Renal cortical epithelial cell (primary cell): Measurements from ENCODE around the gene GLI2. TPM values are rescaled to one million over a fixed set of nuclear protein-coding genes. Genes with fewer than 3 reads are reported as not detected.

Source experiments
- DNase-seq: peaks from one replicate; pipeline ENCODE4 v3.0.0-alpha.2; 2011; ENCODE audit warnings: low read depth
- total RNA-seq: library from RNA; depleted of rRNA; stranded (reverse); fragments of >200 nt; gene quantifications from 2 replicates; pipeline ENCODE4 v1.2.3, GENCODE V29; 2014

Gene GLI2
- total RNA-seq = under 0.01 and 0.45 TPM in 2 replicates

GRCh38 chr2:120735746-120736170 is at the start of gene GLI2:
Gene GLI2 (plus strand): TSS chr2:120735868. CDS start chr2:120797321, 61,453 bp downstream.
- peak; percentile 63 for DNase-seq

DNA sequence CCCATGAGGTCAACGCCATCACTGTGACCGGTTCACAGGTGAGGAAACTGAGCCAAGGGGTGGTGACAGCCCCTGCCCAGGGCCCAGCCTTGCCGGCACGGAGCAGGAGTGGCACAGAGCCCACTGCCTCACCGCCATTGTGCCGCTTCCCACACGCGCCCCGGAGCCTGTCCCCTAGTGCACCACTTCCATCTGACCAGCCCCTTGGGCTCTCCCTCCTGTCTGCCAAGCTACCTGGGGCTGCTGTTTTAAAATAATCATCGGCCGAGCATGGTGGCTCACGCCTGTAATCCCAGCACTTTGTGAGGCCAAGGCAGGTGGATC is 49.7 kb upstream of the GLI2 start:
- no peak for DNase-seq

GRCh38 chr2:120686511-120687168 is 49.0 kb upstream of the GLI2 start:
- no peak for DNase-seq

GRCh38 chr2:120687210-120687609 is 48.5 kb upstream of the GLI2 start:
- no peak for DNase-seq

DNA sequence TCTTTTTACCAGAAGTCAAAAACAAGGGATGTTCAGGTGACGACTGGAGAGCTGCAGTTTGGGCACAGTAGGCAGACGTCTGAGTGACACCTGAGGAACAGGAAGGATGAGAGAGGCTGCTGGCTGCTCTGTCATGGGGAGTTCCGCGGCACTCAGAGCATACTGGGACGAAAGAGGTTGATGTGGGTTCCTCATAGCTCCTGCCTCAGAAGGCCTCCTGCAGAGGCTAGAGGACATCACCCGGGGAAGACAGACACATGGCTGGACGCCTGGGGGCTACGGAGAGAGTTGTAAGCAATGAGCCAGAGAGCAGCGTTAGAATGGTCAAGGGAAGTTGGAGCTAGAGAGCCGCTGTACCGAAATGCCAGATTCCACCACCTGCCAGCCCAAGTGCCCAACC is 45.1 kb upstream of the GLI2 start:
- DNase-seq = no peak

DNA sequence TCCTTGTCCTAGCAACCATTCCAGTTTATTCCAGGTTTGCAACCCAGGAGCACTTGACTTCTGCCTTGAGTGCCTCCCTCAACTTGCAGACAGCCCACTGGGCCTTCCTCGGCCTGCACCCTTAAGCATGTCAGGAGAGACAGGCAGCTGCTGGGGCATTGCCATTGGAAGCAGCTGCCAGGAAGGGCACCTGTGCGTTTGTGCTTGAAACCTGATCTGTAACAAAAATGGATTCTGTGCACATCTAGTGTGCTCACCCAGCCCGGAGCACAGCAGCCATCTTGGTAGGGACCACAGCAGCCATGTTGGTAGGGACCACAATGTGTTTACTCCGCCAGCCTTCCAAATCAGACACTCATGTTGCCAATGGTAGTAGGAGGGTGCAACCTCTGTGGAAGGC is 44.3 kb upstream of the GLI2 start:
- no peak for DNase-seq

DNA sequence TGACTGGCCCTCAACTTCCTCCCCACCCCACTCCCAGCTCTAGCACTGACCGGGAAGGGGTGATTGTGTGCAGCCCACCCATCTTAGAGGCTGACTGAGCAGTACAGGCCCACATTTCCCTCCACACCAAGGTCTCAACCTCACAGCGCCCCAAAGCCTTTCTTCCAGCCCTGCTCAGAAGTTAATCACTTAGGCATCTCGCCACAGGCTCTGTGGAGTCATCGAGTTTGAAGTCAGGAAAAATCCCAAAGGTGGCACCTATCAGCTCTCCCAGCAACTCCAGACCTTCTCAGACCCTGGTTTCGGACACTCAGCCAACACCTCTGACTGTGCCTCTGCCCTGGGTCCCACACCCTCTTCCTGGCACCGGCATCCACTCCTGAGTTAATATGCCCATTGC is 43.0 kb upstream of the GLI2 start:
- DNase-seq = no peak

DNA sequence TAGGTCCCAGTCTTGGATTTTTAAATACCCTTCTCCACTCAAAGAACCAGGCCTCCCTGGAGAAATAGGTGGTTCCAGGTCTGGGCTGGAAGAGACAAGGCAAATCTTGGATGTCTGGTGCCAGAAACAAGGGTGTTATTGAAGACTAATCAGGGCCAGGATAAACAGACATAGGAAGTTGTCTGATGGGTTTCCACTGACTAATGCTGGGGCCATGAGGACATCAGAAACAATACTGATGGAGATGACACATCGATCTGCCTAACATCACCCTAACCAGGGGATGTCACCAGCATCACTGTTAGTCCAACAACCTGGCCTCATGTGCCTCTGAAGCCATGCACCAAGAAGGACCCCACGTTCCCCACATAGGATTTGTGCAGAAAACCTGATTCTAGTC is 42.5 kb upstream of the GLI2 start:
- DNase-seq = no peak

DNA sequence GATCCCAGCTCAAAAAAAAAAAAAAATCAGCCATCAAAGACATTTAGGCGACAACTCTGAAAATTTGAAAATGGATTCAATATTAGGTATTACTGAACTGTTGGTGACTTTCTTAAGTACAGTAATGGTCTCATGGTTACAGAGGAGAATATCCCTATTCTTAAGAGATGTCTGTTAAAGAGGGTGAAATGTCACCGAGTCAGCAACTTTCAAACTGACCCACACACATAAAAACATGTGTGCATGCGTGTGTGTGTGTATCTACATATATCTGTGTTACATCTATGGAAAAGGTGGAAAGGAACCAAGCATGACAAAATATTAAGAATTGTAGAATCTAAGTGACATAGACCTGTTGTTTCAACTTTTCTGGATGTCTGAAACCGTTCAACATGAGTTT is 41.6 kb upstream of the GLI2 start:
- no peak for DNase-seq

GRCh38 chr2:120697471-120697870 is 38.2 kb upstream of the GLI2 start:
- peak; percentile 10 for DNase-seq

GRCh38 chr2:120699292-120699691 is 36.4 kb upstream of the GLI2 start:
- no peak for DNase-seq

GRCh38 chr2:120700659-120701058 is 35.0 kb upstream of the GLI2 start:
- no peak for DNase-seq

GRCh38 chr2:120701096-120701495 is 34.6 kb upstream of the GLI2 start:
- DNase-seq = no peak

DNA sequence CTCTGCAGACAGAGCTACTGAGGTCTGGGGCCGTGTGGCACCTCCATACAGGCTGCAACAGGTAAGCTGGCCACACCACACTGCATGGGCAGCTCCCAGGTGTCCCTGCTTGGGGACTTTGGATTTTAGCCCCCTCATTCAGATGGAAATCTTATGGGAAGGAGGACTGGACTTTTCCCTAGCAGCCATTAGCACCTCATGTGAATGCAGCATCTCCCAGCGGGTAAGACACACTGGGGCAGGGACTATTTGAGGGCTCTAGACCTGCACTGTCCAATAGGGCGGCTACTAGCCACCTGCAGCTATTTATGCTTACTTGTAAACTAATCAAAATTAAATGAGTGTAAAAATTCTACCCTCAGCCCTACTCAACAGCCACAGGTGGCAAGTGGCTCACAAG is 34.2 kb upstream of the GLI2 start:
- DNase-seq = no peak

- no peak for DNase-seq
These were observed 33.6 kb upstream of the GLI2 start for GRCh38 chr2:120702061-120702460.

GRCh38 chr2:120702801-120703200 is 32.9 kb upstream of the GLI2 start:
- DNase-seq = no peak

GRCh38 chr2:120703330-120703994 is 32.2 kb upstream of the GLI2 start:
- peak; percentile 5 for DNase-seq

DNA sequence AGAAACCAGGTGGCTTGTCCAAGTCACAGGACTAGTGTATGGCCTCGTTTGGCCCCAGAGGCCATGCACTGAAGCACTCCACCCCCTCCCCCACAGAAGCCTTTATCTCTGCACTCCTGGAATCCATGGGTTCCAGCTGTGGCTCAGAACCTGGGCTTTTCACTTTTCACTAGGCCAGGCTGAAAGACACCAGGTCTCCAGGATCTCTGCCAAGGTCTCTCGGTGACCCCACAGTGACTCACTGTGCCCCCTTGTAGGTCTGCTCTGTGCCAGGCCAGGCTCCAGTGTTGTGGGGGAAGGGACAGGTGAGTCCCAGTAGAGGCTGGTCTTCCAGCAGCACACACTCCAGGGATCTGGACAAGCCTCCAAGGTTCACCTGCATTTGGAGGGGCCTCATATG is 31.0 kb upstream of the GLI2 start:
- DNase-seq = no peak

DNA sequence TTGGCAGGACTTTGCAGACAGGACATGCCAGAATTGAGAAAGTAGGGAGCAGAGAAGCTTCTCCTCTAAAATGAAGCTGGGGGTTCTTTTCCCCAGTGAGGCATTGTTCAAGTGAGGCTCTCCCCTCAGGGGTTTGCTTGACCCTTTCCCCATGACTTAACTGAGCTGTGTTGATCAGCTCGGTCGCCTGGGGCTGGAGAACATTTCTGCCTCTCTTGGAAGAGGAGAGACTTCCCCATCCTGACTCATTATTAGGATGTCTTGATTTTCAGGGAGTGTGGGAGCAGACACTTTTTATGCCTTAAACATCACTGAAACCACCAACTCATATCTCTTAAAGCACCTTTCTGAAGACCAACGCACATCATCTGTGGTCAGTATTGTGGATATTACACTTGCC is 27.9 kb upstream of the GLI2 start:
- DNase-seq = no peak

- no peak for DNase-seq
These were observed 26.6 kb upstream of the GLI2 start for GRCh38 chr2:120708944-120709607.

DNA sequence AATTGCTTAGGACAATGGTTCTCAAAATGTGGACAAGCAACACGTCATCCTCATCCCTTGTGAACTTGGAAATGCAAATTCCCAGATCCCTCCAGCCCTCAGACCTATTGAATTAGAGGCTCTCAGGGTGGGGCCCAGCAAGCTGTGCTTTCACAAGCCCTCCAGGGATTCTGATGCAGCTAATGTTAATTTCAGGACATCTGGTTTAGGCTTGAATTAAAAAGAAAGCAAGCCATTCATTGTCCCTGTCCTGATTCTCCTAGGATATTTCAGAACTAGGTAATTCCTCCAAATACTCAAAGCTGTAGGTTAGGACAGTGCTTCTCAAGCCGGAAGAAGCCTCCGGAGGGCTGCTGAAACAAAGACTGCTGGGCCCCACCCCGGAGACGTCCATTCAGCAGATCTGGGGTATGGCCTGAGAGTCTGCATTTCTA is 26.0 kb upstream of the GLI2 start:
- DNase-seq = no peak

DNA sequence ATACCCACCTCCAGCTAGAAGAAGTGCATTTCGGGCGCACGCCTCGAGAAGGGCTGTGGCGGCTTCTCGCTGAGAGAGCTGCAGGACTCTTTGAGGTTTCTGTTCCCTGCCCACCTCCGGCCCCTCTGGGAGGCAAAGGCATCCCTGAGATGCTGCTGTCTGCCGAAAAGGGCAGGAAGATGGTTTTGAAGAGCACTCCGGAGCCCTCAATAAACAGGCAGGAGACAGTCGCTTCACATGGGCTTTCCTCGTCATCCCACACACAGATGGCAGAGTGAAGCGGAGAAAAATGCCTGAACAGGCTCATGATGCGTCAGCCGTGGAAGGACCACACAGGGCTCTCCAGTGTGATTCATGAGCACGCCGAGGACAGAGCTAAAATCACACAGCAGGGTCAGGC is 25.4 kb upstream of the GLI2 start:
- peak; percentile 7 for DNase-seq

DNA sequence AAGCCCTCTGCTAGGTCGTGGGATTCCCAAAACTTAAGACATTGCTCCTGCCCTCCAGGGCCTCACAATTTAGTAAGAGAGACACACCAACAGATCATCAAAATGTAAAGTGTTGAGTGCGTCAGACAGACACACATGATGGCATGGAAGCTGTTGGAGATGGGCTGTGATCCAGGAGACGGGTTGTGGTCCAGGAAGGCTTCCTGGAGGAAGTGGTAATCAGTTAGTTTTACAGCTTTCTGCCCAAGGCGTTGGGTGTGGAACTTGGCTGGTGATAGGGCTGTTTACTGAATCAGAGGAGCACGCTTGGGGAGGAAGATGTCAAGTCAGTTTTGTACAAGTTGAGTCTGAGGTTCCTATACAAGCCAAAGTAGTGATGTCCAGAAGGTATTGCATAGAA is 24.0 kb upstream of the GLI2 start:
- DNase-seq = no peak
